Measurements from ENCODE around the gene SLC35A2. TPM values are rescaled to one million over a fixed set of nuclear protein-coding genes. Genes with fewer than 3 reads are reported as not detected.

Gene SLC35A2
- total RNA-seq, 1 experiment from 2014 or later = 35.0 TPM

GRCh38 chrX:48927123-48927522 lies 15.7 kb upstream of the SLC35A2 start:
- H3K79me2 ChIP-seq (ENCODE audit: insufficient read depth, low read length) = peaks cover 9% of the 10 kb centered on the region; the same call in 1 of the 2 replicates
- TF ChIP-seq POLR2A (IDR thresholded peaks at IDR 0.05; ENCODE audit: borderline replicate concordance, extremely low read depth, insufficient read depth, insufficient read length) (no peak), POLR2AphosphoS5 (IDR thresholded peaks at IDR 0.05; ENCODE audit: low read depth, low read length) (no peak), EZH2 (IDR thresholded peaks at IDR 0.05) (no peak), CTCF (IDR thresholded peaks at IDR 0.05 in 2 of 3, conservative IDR thresholded peaks at IDR 0.05 in 1 of 3; ENCODE audit: borderline replicate concordance in 1 of 3, insufficient read depth in 1 of 3, low read depth in 2 of 3, low read length in 2 of 3) (no peak), EGR1 (IDR thresholded peaks at IDR 0.05; ENCODE audit: low read depth) (no peak), SRF (IDR thresholded peaks at IDR 0.05; ENCODE audit: low read depth) (no peak), ZBTB33 (IDR thresholded peaks at IDR 0.05; ENCODE audit: extremely low read depth, insufficient replicate concordance, low read length) (no peak), SP1 (IDR thresholded peaks at IDR 0.05; ENCODE audit: low read depth) (no peak), ATF3 (IDR thresholded peaks at IDR 0.05) (no peak), CEBPB (IDR thresholded peaks at IDR 0.05; ENCODE audit: low read depth) (no peak), FOSL1 (IDR thresholded peaks at IDR 0.05; ENCODE audit: low read depth) (no peak), ELF1 (IDR thresholded peaks at IDR 0.05; ENCODE audit: borderline replicate concordance, low read depth) (no peak), ZFX (IDR thresholded peaks at IDR 0.05) (no peak), ZNF274 (IDR thresholded peaks at IDR 0.05; ENCODE audit: low read depth, low read length) (no peak), CBX3 (IDR thresholded peaks at IDR 0.05; ENCODE audit: low read depth) (no peak), EZH2phosphoT487 (IDR thresholded peaks at IDR 0.05; ENCODE audit: borderline replicate concordance) (no peak), MAX (IDR thresholded peaks at IDR 0.05) (no peak), RAD21 (IDR thresholded peaks at IDR 0.05; ENCODE audit: low read depth) (no peak), TCF7L2 (IDR thresholded peaks at IDR 0.05; ENCODE audit: borderline replicate concordance, extremely low read depth, insufficient read depth, insufficient read length) (no peak), REST (IDR thresholded peaks at IDR 0.05; ENCODE audit: low read depth) (no peak)
- H3K36me3 ChIP-seq (ENCODE audit: control insufficient read depth in 1 of 2, insufficient read depth in 2 of 2, low read length in 2 of 2) = peaks cover 0 to 7% of the 10 kb centered on the region in 2 experiments; a peak in 2 of 4 replicates
- POLR2A ChIA-PET = no interaction called here
- no peak overlapping the region for H3K4me2 ChIP-seq (ENCODE audit: low read length)
- no peak for ATAC-seq
- intact Hi-C loops (cut with micrococcal nuclease) = no loop called here
- H3K4me3 ChIP-seq (replicated peaks in 1 of 2; ENCODE audit: low read depth in 1 of 2, low read length in 2 of 2) = no peak overlapping the region
- DNase-seq (ENCODE audit: low read depth, low spot score) = no peak
- no TSS peak for BruUV-seq (replicated peaks)
- H2AFZ ChIP-seq (ENCODE audit: low read depth, low read length, poor library complexity, severe bottlenecking) = no peak overlapping the region
- CTCF ChIA-PET = interaction anchor here (0.6 kb wide), 1 partner anchor 10 kb away, joined by 3 read pairs; no protein-coding TSS in a partner anchor
- H3K9me2 ChIP-seq (ENCODE audit: insufficient read depth) = no peaks in the 10 kb centered on the region
- H3K27ac ChIP-seq (ENCODE audit: low read depth, low read length) = no peak overlapping the region
- H3K9ac ChIP-seq (ENCODE audit: low read length) = no peak overlapping the region
- H3K9me3 ChIP-seq (ENCODE audit: control insufficient read depth in 1 of 2, insufficient read depth in 1 of 2, low read depth in 1 of 2, low read length in 2 of 2) = no peaks in the 10 kb centered on the region
- H3K4me1 ChIP-seq (ENCODE audit: control insufficient read depth in 1 of 2, insufficient read depth in 2 of 2, low read length in 2 of 2) = no peaks in the 10 kb centered on the region
- no peaks in the 10 kb centered on the region for H3K27me3 ChIP-seq (ENCODE audit: insufficient read depth, low read length)
- H4K20me1 ChIP-seq (ENCODE audit: insufficient read depth) = no peaks in the 10 kb centered on the region
- RAD21 ChIA-PET (ENCODE audit: low non-redundant PET in 1 of 2, low total read pairs in 2 of 2, uncharacterized antibody in 2 of 2, unreplicated experiment in 2 of 2) = no interaction called here
